ENCODE data around the gene FBXW5.

The FBXW5 gene

GRCh38 chr9:136965771-136966484 is 21.4 kb upstream of the FBXW5 start:
- H3K4me3 ChIP-seq (ENCODE audit: low read depth, low read length), result no peak overlapping the region
- no peak for DNase-seq (ENCODE audit: low read depth)
- TF ChIP-seq CTCF (IDR thresholded peaks at IDR 0.05; ENCODE audit: control insufficient read depth, extremely low read depth, insufficient read depth), result no peak

GRCh38 chr9:136964833-136965422 is 20.4 kb upstream of the FBXW5 start:
- no peak for DNase-seq (ENCODE audit: low read depth)
- H3K4me3 ChIP-seq (ENCODE audit: low read depth, low read length), result no peak overlapping the region
- TF ChIP-seq CTCF (IDR thresholded peaks at IDR 0.05; ENCODE audit: control insufficient read depth, extremely low read depth, insufficient read depth), result no peak

GRCh38 chr9:136964171-136964689 is 19.7 kb upstream of the FBXW5 start:
- no peak overlapping the region for H3K4me3 ChIP-seq (ENCODE audit: low read depth, low read length)
- no peak for DNase-seq (ENCODE audit: low read depth)
- TF ChIP-seq CTCF (IDR thresholded peaks at IDR 0.05; ENCODE audit: control insufficient read depth, extremely low read depth, insufficient read depth), result no peak

GRCh38 chr9:136963751-136964150 is 19.2 kb upstream of the FBXW5 start:
- no peak for DNase-seq (ENCODE audit: low read depth)
- TF ChIP-seq CTCF (IDR thresholded peaks at IDR 0.05; ENCODE audit: control insufficient read depth, extremely low read depth, insufficient read depth), result no peak
- H3K4me3 ChIP-seq (ENCODE audit: low read depth, low read length), result no peak overlapping the region

- TF ChIP-seq CTCF (IDR thresholded peaks at IDR 0.05; ENCODE audit: control insufficient read depth, extremely low read depth, insufficient read depth), result no peak
- no peak overlapping the region for H3K4me3 ChIP-seq (ENCODE audit: low read depth, low read length)
- DNase-seq (ENCODE audit: low read depth), result no peak
Observed at GRCh38 chr9:136963341-136963740, 18.8 kb upstream of the FBXW5 start.

GRCh38 chr9:136962701-136963248 is 18.2 kb upstream of the FBXW5 start:
- H3K4me3 ChIP-seq (ENCODE audit: low read depth, low read length), result no peak overlapping the region
- TF ChIP-seq CTCF (IDR thresholded peaks at IDR 0.05; ENCODE audit: control insufficient read depth, extremely low read depth, insufficient read depth), result no peak
- DNase-seq (ENCODE audit: low read depth), result no peak
